ENCODE data around the gene CARD10.

The CARD10 gene, protein sequence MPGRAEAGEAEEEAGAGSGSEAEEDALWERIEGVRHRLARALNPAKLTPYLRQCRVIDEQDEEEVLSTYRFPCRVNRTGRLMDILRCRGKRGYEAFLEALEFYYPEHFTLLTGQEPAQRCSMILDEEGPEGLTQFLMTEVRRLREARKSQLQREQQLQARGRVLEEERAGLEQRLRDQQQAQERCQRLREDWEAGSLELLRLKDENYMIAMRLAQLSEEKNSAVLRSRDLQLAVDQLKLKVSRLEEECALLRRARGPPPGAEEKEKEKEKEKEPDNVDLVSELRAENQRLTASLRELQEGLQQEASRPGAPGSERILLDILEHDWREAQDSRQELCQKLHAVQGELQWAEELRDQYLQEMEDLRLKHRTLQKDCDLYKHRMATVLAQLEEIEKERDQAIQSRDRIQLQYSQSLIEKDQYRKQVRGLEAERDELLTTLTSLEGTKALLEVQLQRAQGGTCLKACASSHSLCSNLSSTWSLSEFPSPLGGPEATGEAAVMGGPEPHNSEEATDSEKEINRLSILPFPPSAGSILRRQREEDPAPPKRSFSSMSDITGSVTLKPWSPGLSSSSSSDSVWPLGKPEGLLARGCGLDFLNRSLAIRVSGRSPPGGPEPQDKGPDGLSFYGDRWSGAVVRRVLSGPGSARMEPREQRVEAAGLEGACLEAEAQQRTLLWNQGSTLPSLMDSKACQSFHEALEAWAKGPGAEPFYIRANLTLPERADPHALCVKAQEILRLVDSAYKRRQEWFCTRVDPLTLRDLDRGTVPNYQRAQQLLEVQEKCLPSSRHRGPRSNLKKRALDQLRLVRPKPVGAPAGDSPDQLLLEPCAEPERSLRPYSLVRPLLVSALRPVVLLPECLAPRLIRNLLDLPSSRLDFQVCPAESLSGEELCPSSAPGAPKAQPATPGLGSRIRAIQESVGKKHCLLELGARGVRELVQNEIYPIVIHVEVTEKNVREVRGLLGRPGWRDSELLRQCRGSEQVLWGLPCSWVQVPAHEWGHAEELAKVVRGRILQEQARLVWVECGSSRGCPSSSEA

GRCh38 chr22:37519268-37520195 lies at the start of gene CARD10:
Gene CARD10 (minus strand): TSS chr22:37519415. CDS start chr22:37519200, 215 bp downstream.
- no peak for DNase-seq (ENCODE audit: low read depth)
- peak within 1 kb of the TSS; percentile 41 for H3K4me3 ChIP-seq (ENCODE audit: low read length)
- TF ChIP-seq CTCF (conservative IDR thresholded peaks at IDR 0.05; ENCODE audit: low read length), result no peak

GRCh38 chr22:37568448-37569008 lies 49.3 kb upstream of the CARD10 start:
- no peak for TF ChIP-seq CTCF (conservative IDR thresholded peaks at IDR 0.05; ENCODE audit: low read length)
- DNase-seq (ENCODE audit: low read depth), result no peak
- no peak overlapping the region for H3K4me3 ChIP-seq (ENCODE audit: low read length)

DNA sequence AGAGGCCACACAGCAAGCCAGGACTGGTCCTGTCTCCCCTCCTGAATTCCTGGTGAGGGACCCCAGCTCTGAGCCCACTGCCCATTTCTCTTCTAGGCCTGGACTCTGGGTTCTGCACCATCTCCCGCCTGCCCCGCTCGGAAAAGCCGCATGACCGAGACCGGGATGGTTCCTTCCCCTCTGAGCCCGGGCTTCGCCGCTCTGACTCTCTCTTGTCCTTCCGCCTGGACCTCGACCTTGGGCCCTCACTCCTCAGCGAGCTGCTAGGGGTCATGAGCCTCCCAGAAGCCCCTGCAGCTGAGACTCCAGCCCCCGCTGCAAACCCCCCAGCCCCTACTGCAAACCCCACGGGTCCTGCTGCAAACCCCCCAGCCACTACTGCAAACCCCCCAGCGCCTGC lies 48.8 kb upstream of the CARD10 start:
- no peak for DNase-seq (ENCODE audit: low read depth)
- H3K4me3 ChIP-seq (ENCODE audit: low read length), result no peak overlapping the region
- no peak for TF ChIP-seq CTCF (conservative IDR thresholded peaks at IDR 0.05; ENCODE audit: low read length)

GRCh38 chr22:37566903-37567798 lies 47.9 kb upstream of the CARD10 start:
- peak; percentile 52 for DNase-seq (ENCODE audit: low read depth)
- TF ChIP-seq CTCF (conservative IDR thresholded peaks at IDR 0.05; ENCODE audit: low read length), result peak; percentile 77

DNA sequence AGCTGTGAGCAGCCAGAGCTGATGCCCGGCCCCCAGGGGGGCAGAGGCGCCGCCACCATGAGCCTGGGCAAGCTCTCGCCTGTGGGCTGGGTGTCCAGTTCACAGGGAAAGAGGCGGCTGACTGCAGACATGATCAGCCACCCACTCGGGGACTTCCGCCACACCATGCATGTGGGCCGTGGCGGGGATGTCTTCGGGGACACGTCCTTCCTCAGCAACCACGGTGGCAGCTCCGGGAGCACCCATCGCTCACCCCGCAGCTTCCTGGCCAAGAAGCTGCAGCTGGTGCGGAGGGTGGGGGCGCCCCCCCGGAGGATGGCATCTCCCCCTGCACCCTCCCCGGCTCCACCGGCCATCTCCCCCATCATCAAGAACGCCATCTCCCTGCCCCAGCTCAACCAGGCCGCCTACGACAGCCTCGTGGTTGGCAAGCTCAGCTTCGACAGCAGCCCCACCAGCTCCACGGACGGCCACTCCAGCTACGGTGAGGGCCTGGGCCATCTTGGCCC lies 47.2 kb upstream of the CARD10 start:
- no peak overlapping the region for H3K4me3 ChIP-seq (ENCODE audit: low read length)
- DNase-seq (ENCODE audit: low read depth), result no peak
- no peak for TF ChIP-seq CTCF (conservative IDR thresholded peaks at IDR 0.05; ENCODE audit: low read length)

More at GRCh38 chr22:37566903-37567798, 47.9 kb upstream of the CARD10 start:
- no peak overlapping the region for H3K4me3 ChIP-seq (ENCODE audit: low read length)

All from AG10803 (cell line).